K562 (cell line): ENCODE data around the gene PLTP. TPM values are rescaled to one million over a fixed set of nuclear protein-coding genes. Genes with fewer than 3 reads are reported as not detected.

Experiments used
- BCOR ChIP-seq: fragments of 450-650 bp; IDR thresholded peaks from 2 replicates; pipeline ENCODE4 v1.6.1; 2016
- ELF2 ChIP-seq: fragments of 250-450 bp; sonication (Bioruptor Pico); IDR thresholded peaks from 2 replicates; pipeline ENCODE4 v1.5.0; 2021; ENCODE audit warnings: mild to moderate bottlenecking
- MAX ChIP-seq: sonication (generic); formaldehyde crosslinking; IDR thresholded peaks from 2 replicates; pipeline ENCODE4 v1.9.0; 2022; ENCODE audit warnings: mild to moderate bottlenecking, missing genetic modification reagents
- NEUROD1 ChIP-seq: fragments of 150-350 bp; IDR thresholded peaks from 2 replicates; pipeline ENCODE4 v1.6.1; 2014; ENCODE audit warnings: borderline replicate concordance, low read length, low read depth; ENCODE audit not compliant: partially characterized antibody
- POLR2AphosphoS5 ChIP-seq: IDR thresholded peaks from 2 replicates; pipeline ENCODE4 v1.6.1; 2011; ENCODE audit warnings: mild to moderate bottlenecking, low read depth, low read length, moderate library complexity; ENCODE audit not compliant: control insufficient read depth, insufficient read depth
- PRPF4 ChIP-seq: fragments of 200-400 bp; formaldehyde crosslinking; IDR thresholded peaks from one replicate; pipeline ENCODE4 v1.6.1; 2017; ENCODE audit warnings: low read length, low read depth, mild to moderate bottlenecking; ENCODE audit not compliant: insufficient read depth, poor library complexity, severe bottlenecking
- RFX5 ChIP-seq: IDR thresholded peaks from 2 replicates; pipeline ENCODE4 v1.6.1; 2011; ENCODE audit warnings: low read depth, mild to moderate bottlenecking, improper control_type of control experiment, low read length
- RHOXF2B ChIP-seq: fragments of 250-450 bp; sonication (Bioruptor Pico); conservative IDR thresholded peaks from 2 replicates; pipeline ENCODE4 v1.5.1; 2021
- SIN3A ChIP-seq, 2 experiments: fragments of 150-350 bp in 1 of 2; IDR thresholded peaks; 2 replicates each; pipeline ENCODE4 v1.6.1; 2011 to 2016; ENCODE audit warnings: borderline replicate concordance in 2 of 2, low read depth in 2 of 2, low read length in 2 of 2, mild to moderate bottlenecking in 2 of 2, moderate library complexity in 2 of 2; ENCODE audit not compliant: control insufficient read depth in 1 of 2
- SPI1 ChIP-seq: IDR thresholded peaks from 2 replicates; pipeline ENCODE4 v1.6.1; 2011; ENCODE audit warnings: low read depth, low read length, control low read depth, borderline replicate concordance
- TGIF2 ChIP-seq: sonication (generic); formaldehyde crosslinking; IDR thresholded peaks from 2 replicates; pipeline ENCODE4 v1.8.1; 2022; ENCODE audit warnings: mild to moderate bottlenecking, missing genetic modification reagents, moderate library complexity
- TRIM28 ChIP-seq: fragments of 450-650 bp; IDR thresholded peaks from 2 replicates; pipeline ENCODE4 v1.6.1; 2017
- ZNF175 ChIP-seq: fragments of 200-800 bp; sonication (Bioruptor generic); IDR thresholded peaks from 2 replicates; pipeline ENCODE4 v1.6.1; 2016; ENCODE audit warnings: low read depth, mild to moderate bottlenecking, missing genetic modification characterization, missing compliant biosample characterization
- ZNF589 ChIP-seq: fragments of 200-800 bp; sonication (Bioruptor generic); IDR thresholded peaks from 2 replicates; pipeline ENCODE4 v1.6.1; 2016; ENCODE audit warnings: low read depth, missing genetic modification characterization, missing compliant biosample characterization
- polyA plus RNA-seq, 8 experiments: library from polyadenylated mRNA; depleted of rRNA in 4 of 8; stranded (reverse) in 5 of 8; unstranded in 3 of 8; fragments of >200 nt; fragmentation: Nextera tagmentation in 2 of 8; fragmentation: Illumina TruSeq in 1 of 8; extraction: Ambion mirVana in 2 of 8; extraction: Trizol in 1 of 8; gene quantifications; 2 replicates each; pipeline versions ENCODE4 v1.2.1 to v1.2.3, GENCODE V29; 2011 to 2014; ENCODE audit warnings: inconsistent platforms in 1 of 8, missing spikeins in 1 of 8
- total RNA-seq, 7 experiments: library from RNA; depleted of rRNA in 6 of 7; stranded (reverse); fragments of >200 nt in 6 of 7; fragmentation: Illumina TruSeq in 2 of 7; extraction: Trizol in 2 of 7; gene quantifications; 2 replicates each; pipeline versions ENCODE4 v1.2.1 to v1.2.3, GENCODE V29; 2011 to 2021; ENCODE audit warnings: low replicate concordance in 1 of 7
- TF ChIP-seq, protein P1 (sequence below): fragments of 450-650 bp; formaldehyde crosslinking; IDR thresholded peaks from 2 replicates; pipeline ENCODE4 v1.4.0; 2022; ENCODE audit warnings: mild to moderate bottlenecking, moderate library complexity
- TF ChIP-seq, protein P2 (sequence below), 2 experiments: IDR thresholded peaks in 1 of 2; conservative IDR thresholded peaks in 1 of 2; 2 replicates each; pipeline ENCODE4 v1.6.1; 2016; ENCODE audit warnings: low read depth in 2 of 2, mild to moderate bottlenecking in 1 of 2, missing compliant biosample characterization in 1 of 2, missing genetic modification characterization in 1 of 2, moderate library complexity in 1 of 2
- TF ChIP-seq, protein P3 (sequence below): sonication (generic); formaldehyde crosslinking; IDR thresholded peaks from 2 replicates; pipeline ENCODE4 v1.8.1; 2023; ENCODE audit warnings: missing genetic modification reagents, mild to moderate bottlenecking, borderline replicate concordance

Gene PLTP
- total and polyA plus RNA-seq, 9 of the 15 experiments (the other 6 are each of a cell fraction or from before 2014, with no cell fraction given): 2.8 to 29.3 (median 17.6) TPM

- TF ChIP-seq, protein P1, sequence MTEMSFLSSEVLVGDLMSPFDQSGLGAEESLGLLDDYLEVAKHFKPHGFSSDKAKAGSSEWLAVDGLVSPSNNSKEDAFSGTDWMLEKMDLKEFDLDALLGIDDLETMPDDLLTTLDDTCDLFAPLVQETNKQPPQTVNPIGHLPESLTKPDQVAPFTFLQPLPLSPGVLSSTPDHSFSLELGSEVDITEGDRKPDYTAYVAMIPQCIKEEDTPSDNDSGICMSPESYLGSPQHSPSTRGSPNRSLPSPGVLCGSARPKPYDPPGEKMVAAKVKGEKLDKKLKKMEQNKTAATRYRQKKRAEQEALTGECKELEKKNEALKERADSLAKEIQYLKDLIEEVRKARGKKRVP (CRISPR knock-in tag): 0 out of 2 replicates have a peak, but pooled peaks have one; percentile 25
- TF ChIP-seq BCOR (no peak), POLR2AphosphoS5 (peak; percentile 62; the same call in 1 of the 2 replicates), TGIF2 (no peak), ELF2 (CRISPR knock-in tag) (peak; percentile 60), MAX (CRISPR knock-in tag) (peak; percentile 13), RHOXF2B (CRISPR knock-in tag) (no peak), SIN3A (IDR thresholded peaks at IDR 0.05; ENCODE audit: borderline replicate concordance in 2 of 2, control insufficient read depth in 1 of 2, low read depth in 2 of 2, low read length in 2 of 2) (peak; percentile 71 to 74; a peak in 3 of 4 replicates), SPI1 (peak; percentile 59; the same call in 1 of the 2 replicates), PRPF4 (no peak), ZNF175 (CRISPR knock-in tag) (0 out of 2 replicates have a peak, but pooled peaks have one; percentile 67), NEUROD1 (peak; percentile 99), TRIM28 (no peak), ZNF589 (CRISPR knock-in tag) (no peak), RFX5 (no peak)
- TF ChIP-seq, protein P2, sequence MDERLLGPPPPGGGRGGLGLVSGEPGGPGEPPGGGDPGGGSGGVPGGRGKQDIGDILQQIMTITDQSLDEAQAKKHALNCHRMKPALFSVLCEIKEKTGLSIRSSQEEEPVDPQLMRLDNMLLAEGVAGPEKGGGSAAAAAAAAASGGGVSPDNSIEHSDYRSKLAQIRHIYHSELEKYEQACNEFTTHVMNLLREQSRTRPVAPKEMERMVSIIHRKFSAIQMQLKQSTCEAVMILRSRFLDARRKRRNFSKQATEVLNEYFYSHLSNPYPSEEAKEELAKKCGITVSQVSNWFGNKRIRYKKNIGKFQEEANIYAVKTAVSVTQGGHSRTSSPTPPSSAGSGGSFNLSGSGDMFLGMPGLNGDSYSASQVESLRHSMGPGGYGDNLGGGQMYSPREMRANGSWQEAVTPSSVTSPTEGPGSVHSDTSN (CRISPR knock-in tag; IDR thresholded peaks at IDR 0.05; ENCODE audit: low read depth): peak; percentile 100
- TF ChIP-seq, protein P2 (tag; conservative IDR thresholded peaks at IDR 0.05; ENCODE audit: low read depth): peak; percentile 100
- TF ChIP-seq, protein P3, sequence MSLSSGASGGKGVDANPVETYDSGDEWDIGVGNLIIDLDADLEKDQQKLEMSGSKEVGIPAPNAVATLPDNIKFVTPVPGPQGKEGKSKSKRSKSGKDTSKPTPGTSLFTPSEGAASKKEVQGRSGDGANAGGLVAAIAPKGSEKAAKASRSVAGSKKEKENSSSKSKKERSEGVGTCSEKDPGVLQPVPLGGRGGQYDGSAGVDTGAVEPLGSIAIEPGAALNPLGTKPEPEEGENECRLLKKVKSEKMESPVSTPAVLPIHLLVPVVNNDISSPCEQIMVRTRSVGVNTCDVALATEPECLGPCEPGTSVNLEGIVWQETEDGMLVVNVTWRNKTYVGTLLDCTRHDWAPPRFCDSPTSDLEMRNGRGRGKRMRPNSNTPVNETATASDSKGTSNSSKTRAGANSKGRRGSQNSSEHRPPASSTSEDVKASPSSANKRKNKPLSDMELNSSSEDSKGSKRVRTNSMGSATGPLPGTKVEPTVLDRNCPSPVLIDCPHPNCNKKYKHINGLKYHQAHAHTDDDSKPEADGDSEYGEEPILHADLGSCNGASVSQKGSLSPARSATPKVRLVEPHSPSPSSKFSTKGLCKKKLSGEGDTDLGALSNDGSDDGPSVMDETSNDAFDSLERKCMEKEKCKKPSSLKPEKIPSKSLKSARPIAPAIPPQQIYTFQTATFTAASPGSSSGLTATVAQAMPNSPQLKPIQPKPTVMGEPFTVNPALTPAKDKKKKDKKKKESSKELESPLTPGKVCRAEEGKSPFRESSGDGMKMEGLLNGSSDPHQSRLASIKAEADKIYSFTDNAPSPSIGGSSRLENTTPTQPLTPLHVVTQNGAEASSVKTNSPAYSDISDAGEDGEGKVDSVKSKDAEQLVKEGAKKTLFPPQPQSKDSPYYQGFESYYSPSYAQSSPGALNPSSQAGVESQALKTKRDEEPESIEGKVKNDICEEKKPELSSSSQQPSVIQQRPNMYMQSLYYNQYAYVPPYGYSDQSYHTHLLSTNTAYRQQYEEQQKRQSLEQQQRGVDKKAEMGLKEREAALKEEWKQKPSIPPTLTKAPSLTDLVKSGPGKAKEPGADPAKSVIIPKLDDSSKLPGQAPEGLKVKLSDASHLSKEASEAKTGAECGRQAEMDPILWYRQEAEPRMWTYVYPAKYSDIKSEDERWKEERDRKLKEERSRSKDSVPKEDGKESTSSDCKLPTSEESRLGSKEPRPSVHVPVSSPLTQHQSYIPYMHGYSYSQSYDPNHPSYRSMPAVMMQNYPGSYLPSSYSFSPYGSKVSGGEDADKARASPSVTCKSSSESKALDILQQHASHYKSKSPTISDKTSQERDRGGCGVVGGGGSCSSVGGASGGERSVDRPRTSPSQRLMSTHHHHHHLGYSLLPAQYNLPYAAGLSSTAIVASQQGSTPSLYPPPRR: no peak
These were observed 54.7 kb downstream of the PLTP start, which contains the start of the genes ACOT8 and ZSWIM3 (continued) for GRCh38 chr20:45857114-45857881.
